ENCODE data around the gene GSTA2.

DNA sequence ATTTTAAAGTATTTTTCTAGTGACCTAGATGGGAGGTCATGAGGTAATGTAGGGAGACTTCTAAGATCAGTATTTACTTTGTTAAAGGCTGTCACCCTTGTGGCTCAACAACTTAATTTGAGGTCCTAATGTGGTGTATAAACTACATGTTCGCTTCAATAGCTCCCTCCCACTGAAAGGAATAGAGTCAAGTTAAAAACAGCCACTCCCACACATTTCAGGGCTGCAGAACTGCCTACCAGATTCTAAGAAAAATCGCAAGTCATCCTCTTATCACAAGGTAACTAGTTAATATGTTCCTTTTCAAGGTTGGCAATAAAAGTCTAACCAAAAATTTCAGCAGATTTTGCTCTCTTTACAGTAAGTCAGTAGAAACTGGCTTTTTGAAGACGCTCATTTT lies 25.2 kb upstream of the GSTA2 start:
- TF ChIP-seq, protein P1, sequence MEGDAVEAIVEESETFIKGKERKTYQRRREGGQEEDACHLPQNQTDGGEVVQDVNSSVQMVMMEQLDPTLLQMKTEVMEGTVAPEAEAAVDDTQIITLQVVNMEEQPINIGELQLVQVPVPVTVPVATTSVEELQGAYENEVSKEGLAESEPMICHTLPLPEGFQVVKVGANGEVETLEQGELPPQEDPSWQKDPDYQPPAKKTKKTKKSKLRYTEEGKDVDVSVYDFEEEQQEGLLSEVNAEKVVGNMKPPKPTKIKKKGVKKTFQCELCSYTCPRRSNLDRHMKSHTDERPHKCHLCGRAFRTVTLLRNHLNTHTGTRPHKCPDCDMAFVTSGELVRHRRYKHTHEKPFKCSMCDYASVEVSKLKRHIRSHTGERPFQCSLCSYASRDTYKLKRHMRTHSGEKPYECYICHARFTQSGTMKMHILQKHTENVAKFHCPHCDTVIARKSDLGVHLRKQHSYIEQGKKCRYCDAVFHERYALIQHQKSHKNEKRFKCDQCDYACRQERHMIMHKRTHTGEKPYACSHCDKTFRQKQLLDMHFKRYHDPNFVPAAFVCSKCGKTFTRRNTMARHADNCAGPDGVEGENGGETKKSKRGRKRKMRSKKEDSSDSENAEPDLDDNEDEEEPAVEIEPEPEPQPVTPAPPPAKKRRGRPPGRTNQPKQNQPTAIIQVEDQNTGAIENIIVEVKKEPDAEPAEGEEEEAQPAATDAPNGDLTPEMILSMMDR (IDR thresholded peaks at IDR 0.05), result no peak
- TF ChIP-seq, protein P2, sequence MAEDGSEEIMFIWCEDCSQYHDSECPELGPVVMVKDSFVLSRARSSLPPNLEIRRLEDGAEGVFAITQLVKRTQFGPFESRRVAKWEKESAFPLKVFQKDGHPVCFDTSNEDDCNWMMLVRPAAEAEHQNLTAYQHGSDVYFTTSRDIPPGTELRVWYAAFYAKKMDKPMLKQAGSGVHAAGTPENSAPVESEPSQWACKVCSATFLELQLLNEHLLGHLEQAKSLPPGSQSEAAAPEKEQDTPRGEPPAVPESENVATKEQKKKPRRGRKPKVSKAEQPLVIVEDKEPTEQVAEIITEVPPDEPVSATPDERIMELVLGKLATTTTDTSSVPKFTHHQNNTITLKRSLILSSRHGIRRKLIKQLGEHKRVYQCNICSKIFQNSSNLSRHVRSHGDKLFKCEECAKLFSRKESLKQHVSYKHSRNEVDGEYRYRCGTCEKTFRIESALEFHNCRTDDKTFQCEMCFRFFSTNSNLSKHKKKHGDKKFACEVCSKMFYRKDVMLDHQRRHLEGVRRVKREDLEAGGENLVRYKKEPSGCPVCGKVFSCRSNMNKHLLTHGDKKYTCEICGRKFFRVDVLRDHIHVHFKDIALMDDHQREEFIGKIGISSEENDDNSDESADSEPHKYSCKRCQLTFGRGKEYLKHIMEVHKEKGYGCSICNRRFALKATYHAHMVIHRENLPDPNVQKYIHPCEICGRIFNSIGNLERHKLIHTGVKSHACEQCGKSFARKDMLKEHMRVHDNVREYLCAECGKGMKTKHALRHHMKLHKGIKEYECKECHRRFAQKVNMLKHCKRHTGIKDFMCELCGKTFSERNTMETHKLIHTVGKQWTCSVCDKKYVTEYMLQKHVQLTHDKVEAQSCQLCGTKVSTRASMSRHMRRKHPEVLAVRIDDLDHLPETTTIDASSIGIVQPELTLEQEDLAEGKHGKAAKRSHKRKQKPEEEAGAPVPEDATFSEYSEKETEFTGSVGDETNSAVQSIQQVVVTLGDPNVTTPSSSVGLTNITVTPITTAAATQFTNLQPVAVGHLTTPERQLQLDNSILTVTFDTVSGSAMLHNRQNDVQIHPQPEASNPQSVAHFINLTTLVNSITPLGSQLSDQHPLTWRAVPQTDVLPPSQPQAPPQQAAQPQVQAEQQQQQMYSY (CRISPR knock-in tag; IDR thresholded peaks at IDR 0.05), result no peak
- no peak for TF ChIP-seq TCF7 (CRISPR knock-in tag; IDR thresholded peaks at IDR 0.05; ENCODE audit: low read depth)
